NOMO-1 treated with DMSO at 0.1 percent for 48 hours (cell line): ENCODE results near the gene RASD1.

Source experiments
- DNase-seq: peaks from one replicate; lab custom pipeline; 2025; ENCODE audit not compliant: unreplicated experiment; lab: John Stamatoyannopoulos, UW

The RASD1 gene

DNA sequence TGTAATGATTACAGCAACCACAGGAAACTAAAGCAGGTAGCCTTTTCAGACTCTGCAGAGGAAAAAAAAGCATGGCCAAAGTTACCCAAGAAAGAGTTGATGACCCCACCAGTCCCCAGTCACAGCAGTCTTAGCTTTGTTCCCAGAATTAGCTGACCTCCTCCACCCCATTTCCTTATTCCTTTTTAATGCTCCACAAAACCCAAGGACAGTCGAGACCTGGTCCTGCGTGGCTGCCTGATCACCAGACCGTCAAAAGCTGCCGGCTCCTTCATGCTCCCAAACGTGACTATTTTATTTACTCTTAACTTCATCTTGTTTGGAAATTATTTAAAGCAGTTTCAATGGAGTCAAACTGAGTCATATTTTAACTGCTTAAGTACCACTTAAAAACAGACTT lies 48.1 kb downstream of the RASD1 start:
- DNase-seq = no peak

DNA sequence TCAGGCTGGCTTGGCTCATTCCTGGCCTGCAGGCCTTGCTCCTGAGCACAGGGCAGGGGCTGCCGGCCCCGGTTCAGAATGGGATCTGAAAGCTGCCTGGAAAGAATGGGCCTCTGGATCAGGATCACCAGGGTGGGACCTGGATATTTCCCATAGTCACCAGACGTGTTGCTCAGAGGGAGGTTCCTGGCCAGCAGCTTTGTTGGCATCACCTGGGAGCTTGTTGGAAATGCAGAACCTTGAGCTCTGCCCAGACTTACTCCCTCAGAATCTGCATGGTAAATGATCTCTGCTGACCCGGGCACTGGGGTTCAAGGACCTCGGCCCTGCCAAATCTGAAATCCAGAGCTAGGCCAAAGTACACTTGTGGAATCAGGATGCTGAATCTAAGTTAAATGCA lies 48.9 kb downstream of the RASD1 start:
- DNase-seq = no peak

DNA sequence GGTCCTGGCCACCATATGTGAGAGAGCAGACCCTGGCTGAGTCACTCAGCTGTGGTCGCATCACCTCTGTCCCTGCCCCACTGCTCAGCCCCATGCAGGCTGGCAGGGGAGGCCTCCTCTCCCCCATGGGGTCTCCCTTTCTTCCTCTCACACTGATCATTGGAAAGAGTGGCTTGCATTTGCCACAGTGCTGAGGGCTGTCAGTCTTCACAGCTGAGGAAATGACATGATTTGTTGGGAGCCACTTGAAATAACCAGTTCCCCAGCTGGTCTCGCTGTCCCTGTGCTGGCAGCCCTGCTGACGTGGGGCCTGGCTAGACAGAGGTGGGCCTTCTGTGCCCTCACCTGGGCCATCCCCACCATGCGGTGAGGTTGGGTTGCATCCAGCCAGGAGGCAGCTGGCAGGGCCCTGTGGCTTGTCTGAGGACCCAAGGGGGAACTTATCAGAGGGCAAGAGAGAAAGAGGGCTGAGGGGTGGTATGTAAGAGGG lies 49.5 kb downstream of the RASD1 start:
- DNase-seq = no peak

DNA sequence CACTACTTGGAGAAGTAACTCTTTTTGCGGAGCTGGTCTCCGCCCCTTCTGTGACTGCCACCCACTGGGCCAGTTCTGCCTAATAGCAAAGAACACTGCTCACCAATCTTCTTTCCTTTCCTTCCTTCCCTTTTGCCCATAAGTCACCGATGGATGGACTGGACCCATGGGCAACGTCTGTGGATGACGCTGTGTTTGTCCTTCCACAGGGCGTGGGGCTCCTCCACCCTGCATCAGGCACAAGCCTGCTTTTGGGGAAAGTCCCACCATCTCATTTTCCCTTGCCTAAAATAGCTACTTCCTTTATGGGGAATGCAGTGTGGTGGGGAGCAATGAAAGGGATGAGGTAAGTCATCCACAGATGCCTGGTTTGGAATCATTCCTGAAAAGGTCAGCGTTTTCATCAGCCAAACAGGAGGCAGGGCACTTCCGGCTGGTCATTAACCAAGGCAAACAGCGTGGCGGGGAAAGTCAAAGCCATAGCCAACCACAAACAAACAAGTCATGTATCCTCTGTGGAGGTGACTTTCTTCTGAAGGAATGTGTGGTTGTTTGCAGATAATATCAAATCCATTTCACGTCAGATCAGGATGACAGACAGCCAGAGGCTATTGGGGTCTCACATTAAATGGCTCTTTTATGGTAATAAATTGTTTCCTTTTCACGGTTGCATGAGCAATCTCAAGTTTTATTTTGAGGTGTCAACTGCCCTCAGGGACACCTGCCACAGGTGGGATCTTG lies 50.1 kb downstream of the RASD1 start:
- DNase-seq = no peak

DNA sequence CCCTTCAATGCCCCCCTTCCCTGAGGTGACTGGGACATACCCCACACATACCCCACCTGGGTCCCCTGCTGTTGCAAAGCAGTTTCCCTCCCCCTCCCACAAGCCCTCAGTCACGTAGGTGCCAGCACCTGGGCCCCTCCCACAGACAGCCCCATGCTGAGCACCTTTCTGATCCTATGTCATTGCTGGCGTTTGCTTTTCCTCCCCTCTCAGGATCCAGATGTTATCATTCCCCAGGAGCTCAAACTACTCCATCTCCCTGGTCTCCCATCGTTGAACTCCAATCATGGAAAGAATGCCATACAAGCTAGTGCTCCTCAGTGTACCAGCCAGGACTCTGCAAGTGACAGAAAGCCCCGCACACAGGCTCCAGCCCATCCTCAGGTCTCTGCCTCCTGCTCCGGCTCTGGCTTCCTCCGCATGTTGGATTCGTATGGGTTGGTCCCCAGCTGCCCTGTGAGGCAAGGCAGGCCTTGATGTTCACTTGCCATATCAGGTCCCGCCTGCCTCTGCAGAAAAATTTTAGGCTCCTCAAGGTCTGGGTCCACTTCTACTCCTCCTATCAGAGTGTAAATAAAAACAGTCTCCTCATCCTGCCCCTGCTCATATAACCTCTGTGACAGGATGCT lies 50.8 kb downstream of the RASD1 start:
- no peak for DNase-seq
